ENCODE results near the gene ICE2.

DNA sequence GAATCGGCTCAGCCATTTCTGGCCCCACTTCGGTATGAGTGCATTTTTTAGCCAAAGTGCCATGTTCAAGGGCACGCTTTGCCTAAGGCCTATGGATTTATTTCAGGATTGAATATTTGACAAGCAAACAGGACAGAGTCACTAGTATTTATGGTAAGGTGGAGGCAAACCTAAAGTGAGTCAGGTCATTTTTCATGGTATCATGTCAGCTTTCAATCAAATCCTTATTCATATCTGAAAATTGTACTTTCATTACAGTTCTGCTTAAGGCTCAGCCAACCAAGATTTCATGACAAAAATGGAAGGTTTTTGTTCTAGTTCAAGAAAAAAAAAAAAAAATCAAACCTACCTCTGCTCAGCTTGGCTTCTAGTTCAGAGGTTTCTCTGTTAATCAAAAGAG lies 30.5 kb upstream of the ICE2 start:
- TF ChIP-seq, protein P1, sequence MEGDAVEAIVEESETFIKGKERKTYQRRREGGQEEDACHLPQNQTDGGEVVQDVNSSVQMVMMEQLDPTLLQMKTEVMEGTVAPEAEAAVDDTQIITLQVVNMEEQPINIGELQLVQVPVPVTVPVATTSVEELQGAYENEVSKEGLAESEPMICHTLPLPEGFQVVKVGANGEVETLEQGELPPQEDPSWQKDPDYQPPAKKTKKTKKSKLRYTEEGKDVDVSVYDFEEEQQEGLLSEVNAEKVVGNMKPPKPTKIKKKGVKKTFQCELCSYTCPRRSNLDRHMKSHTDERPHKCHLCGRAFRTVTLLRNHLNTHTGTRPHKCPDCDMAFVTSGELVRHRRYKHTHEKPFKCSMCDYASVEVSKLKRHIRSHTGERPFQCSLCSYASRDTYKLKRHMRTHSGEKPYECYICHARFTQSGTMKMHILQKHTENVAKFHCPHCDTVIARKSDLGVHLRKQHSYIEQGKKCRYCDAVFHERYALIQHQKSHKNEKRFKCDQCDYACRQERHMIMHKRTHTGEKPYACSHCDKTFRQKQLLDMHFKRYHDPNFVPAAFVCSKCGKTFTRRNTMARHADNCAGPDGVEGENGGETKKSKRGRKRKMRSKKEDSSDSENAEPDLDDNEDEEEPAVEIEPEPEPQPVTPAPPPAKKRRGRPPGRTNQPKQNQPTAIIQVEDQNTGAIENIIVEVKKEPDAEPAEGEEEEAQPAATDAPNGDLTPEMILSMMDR (IDR thresholded peaks at IDR 0.05), result no peak
- TF ChIP-seq POLR2A (IDR thresholded peaks at IDR 0.05) (no peak), EP300 (IDR thresholded peaks at IDR 0.05) (no peak), POLR2AphosphoS5 (IDR thresholded peaks at IDR 0.05) (no peak)

Measured in stomach (tissue), 4 donors.